ENCODE data around the gene ZXDC. TPM values are rescaled to one million over a fixed set of nuclear protein-coding genes. Genes with fewer than 3 reads are reported as not detected.
A peak's percentile ranks its signal among the peaks of the same experiment; 100 is the strongest.

ZXDC gene
- total RNA-seq, 1 donor from 2014 or later = 39.2 TPM

DNA sequence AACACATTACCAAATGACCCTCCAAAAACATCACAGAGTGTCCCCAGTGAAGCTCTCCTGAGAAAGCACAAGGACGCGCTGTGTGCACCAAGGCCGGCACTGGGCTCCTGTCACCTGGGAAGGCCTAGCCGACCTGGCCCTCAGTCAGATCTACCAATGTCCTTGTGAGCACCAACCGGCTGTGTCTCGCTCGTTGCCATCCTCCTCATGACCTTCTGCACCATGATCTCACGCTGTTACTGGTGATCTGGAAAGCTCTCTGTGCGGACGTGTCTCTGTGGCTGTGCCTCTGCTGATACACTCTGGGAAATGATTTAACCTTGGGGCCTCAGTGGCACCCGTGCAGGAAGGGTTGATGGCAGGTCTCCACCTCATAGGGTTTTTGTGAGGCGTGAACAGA, 24.2 kb downstream of the ZXDC start:
- DNase-seq = no peak

GRCh38 chr3:126450744-126451143, 24.9 kb downstream of the ZXDC start:
- DNase-seq = no peak

- no peak for DNase-seq
Observed at GRCh38 chr3:126450219-126450618, 25.5 kb downstream of the ZXDC start.

- no peak for DNase-seq
Observed at GRCh38 chr3:126449621-126450051, 26.1 kb downstream of the ZXDC start.

GRCh38 chr3:126448893-126449180, 26.9 kb downstream of the ZXDC start:
- DNase-seq = no peak

DNA sequence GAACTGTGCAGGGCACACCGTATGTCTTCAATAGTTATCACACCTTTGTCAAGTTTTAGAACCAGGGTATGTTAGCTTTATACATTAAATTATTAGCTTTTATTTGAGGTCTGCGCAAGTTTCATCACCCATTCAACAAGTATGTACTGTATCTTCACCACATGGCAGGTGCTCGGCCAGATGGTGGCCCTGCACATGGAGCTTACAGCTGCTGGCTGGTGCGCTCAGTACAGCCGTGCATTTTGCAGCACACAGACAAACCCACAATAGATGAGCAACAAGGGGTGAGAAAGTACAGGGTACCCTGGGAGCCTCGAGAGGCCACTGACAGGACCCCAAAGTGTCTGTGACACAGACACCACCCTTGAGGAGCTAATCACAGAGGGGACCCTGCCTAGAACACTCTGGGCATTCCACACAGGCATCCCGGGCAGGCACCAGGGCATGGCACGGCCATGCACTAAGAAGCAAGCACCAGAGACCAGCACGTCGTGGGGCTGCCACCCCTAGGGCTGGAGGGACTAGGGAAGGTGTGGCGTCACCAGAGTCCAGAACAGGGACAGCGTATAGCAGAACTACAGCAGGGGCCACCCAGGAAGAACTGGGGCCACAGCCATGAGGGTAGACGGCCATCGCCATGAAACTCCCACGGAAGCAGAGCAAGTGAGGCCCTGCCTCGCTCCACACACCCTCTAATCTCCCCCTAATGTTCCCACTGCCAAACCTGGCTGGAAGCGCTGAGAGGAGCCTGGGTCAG, 27.4 kb downstream of the ZXDC start:
- peak; percentile 75 for DNase-seq

- DNase-seq = peak; percentile 59
Observed at GRCh38 chr3:126447456-126448106, 28.1 kb downstream of the ZXDC start.

DNA sequence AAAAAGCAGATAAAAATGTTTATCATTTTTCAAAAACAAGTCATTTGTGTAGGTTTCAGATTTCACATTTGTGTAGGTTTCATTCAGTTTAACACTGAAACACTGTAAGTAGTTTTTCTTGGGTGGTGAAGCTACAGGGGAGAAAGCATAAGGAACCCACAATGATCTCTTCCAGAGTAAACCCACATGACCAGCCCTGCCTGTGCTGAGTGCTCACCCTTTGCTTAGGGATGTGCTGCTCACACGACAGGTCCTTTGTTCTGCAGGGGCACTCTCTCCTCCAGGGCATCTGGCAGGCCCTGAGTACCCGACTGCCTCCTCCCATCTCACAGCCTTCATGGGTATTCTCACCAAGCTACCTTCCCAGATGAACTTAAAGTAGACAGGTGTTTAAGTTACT, 28.9 kb downstream of the ZXDC start:
- no peak for DNase-seq

DNA sequence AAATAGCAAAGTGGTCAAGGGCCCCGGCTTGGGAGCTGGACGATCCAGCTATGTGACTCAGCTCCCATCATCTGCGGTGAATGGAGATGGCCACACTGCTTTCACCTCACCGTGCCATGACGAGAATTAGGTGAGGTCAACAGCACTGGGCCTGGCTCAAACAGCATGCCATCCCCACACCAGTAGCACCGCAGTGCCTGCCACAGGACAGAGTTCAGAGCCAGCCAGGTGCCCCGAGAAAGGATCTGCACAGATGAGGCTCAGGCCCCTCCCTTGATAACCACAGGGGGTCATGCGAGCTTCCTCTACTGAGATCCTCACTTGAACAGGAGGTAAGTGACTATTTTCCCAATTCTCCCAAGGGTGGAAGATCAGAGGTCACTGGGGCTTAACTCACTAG, 29.4 kb downstream of the ZXDC start:
- no peak for DNase-seq

DNA sequence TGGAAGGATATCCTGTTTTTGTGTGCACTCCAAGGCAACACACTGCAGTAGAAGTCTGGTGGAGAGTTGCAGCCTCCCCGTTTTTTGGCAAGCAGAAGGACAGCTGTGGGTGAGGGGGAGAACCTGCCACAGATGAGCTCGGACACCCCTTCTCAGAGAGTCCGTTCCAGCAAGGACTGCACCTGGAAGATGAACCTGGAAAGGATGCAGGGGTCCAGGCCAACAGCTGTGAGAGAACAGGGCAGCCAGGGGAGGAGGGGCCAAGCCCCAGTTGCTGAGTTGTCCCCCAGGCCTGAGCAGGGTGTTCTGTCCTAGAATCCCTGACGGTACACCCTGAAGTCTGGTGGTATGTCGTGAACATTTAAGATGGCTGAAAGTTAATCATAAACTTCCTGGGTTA, 30.2 kb downstream of the ZXDC start:
- DNase-seq = peak; percentile 38

- no peak for DNase-seq
Observed at GRCh38 chr3:126442856-126443242, 32.8 kb downstream of the ZXDC start.

DNA sequence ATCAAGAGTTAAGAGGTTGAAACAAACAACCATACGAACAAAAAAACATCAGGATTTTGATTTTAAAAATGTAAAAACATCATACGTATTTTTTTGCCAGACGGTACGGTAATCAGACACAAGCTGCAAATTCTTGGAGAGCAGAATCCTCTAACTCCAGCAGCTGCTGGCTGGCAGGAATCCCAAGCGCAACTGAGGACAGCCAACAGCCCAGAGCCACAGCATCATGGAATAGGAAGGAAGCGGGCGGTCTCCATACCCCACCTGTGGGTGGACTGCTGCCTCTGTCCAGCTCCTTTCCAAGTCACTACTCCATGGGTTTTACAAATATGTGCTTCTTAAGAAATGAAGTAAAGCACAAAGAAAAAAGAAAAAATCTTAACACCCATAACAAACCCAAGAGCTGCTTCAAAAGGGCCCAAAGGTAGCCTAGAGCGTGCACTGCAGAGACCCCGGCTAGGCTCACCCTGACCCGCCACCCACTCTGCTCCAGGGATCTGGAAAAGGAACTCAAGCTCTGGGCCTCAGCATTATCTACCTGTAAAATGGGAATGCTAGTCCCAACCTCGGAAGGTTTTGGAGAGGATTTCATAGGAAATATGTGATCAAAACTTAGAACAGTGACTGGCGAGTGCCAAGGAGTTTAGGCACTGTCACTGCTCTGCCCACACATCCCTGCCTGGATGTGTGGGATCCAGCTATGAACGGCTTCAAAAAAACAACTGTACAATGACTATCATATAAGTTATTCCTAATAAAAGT, 33.4 kb downstream of the ZXDC start:
- DNase-seq = peak; percentile 95

- DNase-seq = no peak
Observed at GRCh38 chr3:126441256-126441880, 34.3 kb downstream of the ZXDC start.

DNA sequence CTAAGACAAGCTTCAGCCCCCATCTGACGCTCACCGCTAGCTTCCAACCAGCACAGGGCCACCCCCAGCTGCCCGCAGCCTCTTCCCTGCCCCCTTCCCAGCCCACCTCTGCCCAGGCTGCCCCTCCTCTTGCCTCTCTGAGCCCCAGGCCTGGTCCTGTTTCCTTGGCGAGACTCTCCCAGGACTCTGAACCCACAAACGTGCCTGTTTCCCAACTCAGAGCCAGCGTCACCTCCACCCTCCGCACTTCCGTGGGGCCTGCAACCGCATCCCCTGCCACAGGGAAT, 35.0 kb downstream of the ZXDC start:
- no peak for DNase-seq

DNA sequence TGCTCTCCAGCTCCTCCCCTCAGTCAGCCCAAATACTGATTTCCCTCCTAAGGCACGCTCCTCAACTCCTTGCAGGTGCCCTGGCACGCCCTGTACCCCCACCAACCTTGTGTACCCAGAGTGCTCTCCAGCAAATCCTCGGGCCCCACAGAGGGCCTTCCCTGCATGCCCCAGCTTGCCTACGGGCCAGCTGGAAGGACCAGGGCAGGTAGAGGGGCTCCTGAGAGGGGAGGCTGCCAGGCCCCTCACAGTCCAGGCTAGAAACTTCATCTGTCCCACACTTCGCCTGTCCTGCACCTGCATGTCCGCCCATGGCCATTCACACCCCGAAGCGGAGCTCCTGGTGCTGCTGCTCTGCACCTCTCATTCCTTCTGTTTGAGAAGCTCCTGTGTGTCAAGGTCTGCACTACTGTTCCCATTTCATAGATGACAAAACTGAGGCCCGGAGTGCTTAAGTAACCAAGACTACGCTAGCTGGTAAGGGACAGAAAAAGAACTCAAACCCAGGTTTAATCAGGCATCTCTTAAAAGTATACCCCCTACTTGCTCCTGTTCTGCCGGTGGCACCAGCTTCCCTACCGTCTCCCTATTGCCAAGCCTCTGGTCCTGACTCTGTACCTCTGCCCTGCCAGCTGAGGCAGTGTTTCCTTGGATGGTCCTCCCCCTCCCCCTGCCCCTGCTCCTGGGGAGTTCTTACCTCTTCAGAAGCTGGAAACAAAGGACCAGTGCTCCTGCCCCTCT, 35.6 kb downstream of the ZXDC start:
- DNase-seq = no peak

DNA sequence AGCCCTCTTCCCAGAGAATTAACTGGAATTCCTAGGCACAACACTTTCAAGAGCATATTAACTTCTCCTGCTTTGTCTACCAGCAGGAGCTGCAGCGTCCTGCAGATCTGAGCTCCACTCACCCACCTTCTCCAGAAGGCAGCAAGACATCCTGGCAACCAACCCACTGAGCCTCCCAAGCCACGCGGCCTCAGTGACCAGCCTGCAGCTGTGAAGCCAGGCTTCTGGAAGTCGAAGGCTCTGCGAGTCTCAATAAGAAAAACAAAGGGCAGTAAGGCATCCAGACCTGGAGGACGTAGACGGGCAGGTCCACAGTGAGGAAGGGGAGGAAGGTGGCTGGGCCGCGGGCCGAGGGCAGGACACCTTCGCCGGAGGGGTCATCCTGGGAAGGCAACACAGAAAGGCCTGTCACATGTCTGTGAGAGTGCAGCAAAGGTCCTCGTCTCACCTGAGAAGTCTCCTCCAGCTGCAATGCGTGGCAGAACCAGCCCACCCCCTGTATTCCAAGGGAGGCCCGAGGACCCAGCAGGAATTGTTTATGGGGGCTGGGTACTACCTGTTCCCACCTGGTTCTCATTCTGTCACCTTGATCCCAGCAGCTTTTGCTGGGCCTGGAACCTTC, 36.2 kb downstream of the ZXDC start:
- DNase-seq = no peak

DNA sequence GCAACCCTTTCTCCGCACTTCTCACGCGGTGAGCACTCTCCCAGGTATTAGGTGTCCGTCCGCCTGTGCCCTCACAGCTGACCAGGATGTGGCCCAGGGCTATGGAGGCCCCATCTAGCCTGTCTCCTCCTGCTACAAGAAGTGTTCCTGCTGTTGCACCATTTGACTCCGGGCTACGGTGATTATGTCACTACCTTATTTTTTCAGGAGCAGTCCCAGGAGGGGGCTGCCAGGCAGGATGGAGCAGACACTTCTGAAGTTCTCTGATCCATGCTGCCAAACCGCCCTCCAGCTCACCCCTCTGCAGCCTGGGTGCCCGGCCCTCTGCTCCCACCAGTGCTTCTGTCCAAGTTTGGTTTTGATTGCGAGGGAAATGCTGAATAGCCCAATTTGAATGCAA, 36.9 kb downstream of the ZXDC start:
- no peak for DNase-seq

- no peak for DNase-seq
Observed at GRCh38 chr3:126438186-126438585, 37.5 kb downstream of the ZXDC start.

DNA sequence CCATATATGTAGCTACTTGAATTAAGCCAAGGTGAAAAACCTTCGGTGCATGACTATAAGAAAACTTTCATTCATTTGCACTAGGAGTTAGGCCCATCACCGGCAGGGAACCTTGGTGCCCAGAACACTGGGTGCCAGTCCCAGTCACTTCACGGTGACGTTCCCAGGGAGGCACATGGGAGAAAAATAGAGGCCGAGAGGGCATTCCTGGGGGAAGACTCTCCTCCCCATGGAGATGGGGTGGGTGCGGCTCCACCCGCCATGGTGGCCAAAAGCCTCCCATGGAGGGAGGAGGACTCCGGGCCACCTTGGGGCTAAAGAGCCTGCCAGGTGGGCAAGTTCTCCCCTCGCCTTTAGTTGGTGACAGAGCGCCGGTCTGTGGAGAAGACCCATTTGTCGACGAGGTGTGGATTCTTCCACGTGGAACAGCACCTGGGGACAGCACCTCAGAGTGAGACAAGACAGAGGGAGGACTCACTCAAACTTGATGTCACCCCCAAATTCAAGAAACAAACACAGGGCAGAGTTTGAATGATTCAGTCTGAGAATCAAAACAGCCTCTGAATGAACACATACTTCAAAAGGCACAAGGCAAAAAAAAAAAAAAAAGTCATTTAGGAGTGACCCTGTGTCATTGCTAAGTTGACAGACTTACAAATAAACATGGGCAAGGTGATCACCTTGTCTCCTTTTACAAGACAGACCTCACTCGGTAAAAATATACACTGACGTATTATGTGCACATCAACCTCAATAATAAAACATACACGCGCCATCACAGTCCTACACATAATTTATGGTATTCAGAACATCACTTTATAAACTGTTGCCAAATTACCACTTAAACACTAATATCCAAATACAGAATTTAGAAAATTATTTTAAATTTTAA, 38.6 kb downstream of the ZXDC start:
- DNase-seq = no peak

DNA sequence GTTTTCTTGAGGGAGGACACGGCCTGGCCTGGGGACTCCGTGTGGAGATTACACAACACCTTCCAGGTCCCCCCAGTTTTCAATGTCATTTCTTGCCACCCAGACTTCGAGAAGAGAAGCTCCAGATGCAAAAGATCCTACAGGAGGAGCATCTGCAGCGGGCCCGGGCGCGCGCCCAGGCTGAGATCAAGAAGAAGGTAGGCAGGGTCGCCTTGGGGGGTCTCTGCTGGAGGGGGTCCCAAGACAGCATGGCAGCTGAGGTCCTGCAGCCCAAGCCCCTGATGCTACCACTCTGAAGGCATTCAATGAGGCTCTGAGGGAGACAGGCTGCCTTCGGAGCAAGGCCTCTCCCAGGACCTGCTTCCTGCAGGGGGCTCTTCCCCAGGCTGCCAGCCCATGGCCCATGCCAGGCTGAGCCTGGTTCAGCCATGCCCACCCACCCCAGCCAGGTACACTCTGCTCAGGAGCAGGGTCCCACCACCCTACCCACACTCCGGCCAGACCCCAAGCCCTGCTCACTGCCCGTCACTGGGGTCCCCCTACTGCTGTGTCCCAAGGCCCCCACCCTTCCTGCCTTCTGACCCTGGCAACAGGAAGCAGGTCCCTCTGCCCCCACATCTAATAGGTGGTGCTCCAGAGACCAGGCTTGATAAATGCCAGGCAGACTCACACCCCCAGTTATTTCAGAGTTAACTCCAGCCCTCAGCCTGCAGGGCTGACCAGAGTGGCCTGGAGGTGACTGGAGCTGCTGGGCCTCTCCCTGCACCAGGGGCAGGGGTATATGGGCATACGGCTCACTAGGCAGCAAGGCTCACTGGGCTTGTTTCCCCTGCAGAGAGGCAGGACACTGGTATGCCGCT, 40.0 kb downstream of the ZXDC start:
- DNase-seq = no peak
